Mammary epithelial cell (primary cell): ENCODE measurements around the gene ALKBH4.

Source experiments
- CTCF ChIP-seq, 2 donors: IDR thresholded peaks in 1 of 2; conservative IDR thresholded peaks in 1 of 2; 2 replicates each; pipeline ENCODE4 v1.5.1; 2011 to 2012; ENCODE audit warnings: inconsistent platforms in 2 of 2, low read length in 2 of 2, mild to moderate bottlenecking in 2 of 2, control low read depth in 1 of 2, low read depth in 1 of 2; ENCODE audit not compliant: insufficient read depth in 1 of 2; ENCODE audit errors: extremely low read depth in 1 of 2
- EZH2 ChIP-seq: IDR thresholded peaks from 2 replicates; pipeline ENCODE4 v1.6.1; 2012; ENCODE audit warnings: low read length, inconsistent platforms, borderline replicate concordance

GRCh38 chr7:102432442-102433218, 32.0 kb downstream of the ALKBH4 start:
- TF ChIP-seq CTCF (conservative IDR thresholded peaks at IDR 0.05 in 1 of 2, IDR thresholded peaks at IDR 0.05 in 1 of 2; ENCODE audit: extremely low read depth in 1 of 2, insufficient read depth in 1 of 2, low read depth in 1 of 2, low read length in 2 of 2) (no peak), EZH2 (no peak)
